ENCODE measurements around the gene KLHL2. TPM values are rescaled to one million over a fixed set of nuclear protein-coding genes. Genes with fewer than 3 reads are reported as not detected.
A peak's percentile ranks its signal among the peaks of the same experiment; 100 is the strongest.

Gene KLHL2
- total and polyA plus RNA-seq, 2 of the 13 experiments (the other 11 are each of a cell fraction or from before 2014, with no cell fraction given) = 9.2 to 17.6 TPM

DNA sequence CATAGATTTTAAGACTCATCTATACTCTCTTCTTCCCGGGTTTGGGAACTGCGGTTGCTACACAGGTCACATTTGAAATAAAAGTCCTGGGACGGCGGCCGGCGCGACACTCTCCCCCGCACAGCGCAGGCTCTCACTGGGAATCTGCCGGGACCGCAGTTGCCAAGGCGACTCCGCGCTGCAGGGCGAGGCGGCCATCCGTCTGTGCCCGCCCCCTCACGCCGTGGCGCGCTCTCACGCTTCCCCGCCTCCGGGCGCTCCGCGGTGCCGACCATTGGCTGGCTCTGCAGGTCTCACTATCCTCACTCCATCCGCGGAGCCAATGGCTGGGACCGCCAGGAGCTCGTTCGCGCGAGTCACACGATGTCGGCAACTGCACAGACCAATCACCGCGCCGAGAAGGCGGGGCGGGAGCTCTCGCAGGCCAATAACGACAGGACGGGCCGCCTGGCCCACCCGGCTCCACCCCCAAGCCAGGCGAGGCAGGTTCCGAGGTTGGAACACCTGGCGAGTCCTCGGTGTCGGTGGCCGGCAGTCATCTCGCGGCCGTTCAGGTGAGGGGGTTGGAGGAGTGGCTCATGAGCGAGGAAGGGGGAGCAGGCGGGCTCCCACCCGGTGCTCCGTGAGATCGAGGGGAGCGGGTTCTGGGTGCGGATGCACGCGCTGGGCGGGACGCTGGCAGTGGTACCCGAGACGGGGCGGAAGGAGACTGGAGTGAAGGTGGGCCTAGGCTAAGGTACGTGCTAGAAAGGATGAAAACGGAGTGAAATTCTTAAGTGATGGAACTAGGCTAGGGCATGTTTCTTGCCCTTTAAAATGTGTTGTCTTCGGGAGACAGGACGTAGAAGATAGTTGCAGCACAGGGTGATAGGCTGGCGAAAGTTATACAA, 120.1 kb downstream of the KLHL2 start, which contains the start of gene MSMO1 (continued):
- TF ChIP-seq HNRNPLL (IDR thresholded peaks at IDR 0.05; ENCODE audit: low read depth, low read length, poor library complexity, severe bottlenecking) = peak; percentile 100
- peak; percentile 76 for TF ChIP-seq RBM39 (IDR thresholded peaks at IDR 0.05; ENCODE audit: low read depth, low read length, poor library complexity, severe bottlenecking)
- no peak for TF ChIP-seq ZZZ3 (CRISPR knock-in tag; IDR thresholded peaks at IDR 0.05; ENCODE audit: borderline replicate concordance)
- TF ChIP-seq FOXK2 (IDR thresholded peaks at IDR 0.05) = no peak
- TF ChIP-seq TBX3 (IDR thresholded peaks at IDR 0.05; ENCODE audit: borderline replicate concordance) = peak; percentile 55; the same call in 1 of the 2 replicates
- no peak for TF ChIP-seq ZNF33A (CRISPR knock-in tag; IDR thresholded peaks at IDR 0.05; ENCODE audit: borderline replicate concordance)
- TF ChIP-seq, protein P1, sequence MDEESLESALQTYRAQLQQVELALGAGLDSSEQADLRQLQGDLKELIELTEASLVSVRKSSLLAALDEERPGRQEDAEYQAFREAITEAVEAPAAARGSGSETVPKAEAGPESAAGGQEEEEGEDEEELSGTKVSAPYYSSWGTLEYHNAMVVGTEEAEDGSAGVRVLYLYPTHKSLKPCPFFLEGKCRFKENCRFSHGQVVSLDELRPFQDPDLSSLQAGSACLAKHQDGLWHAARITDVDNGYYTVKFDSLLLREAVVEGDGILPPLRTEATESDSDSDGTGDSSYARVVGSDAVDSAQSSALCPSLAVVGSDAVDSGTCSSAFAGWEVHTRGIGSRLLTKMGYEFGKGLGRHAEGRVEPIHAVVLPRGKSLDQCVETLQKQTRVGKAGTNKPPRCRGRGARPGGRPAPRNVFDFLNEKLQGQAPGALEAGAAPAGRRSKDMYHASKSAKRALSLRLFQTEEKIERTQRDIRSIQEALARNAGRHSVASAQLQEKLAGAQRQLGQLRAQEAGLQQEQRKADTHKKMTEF (CRISPR knock-in tag; IDR thresholded peaks at IDR 0.05) = peak; percentile 84
- peak; percentile 63; the same call in 1 of the 2 replicates for TF ChIP-seq ZBTB4 (CRISPR knock-in tag; IDR thresholded peaks at IDR 0.05; ENCODE audit: borderline replicate concordance)
- TF ChIP-seq TEAD3 (CRISPR knock-in tag; optimal IDR thresholded peaks at IDR 0.05; ENCODE audit: borderline replicate concordance) = peak; percentile 27
- peak; percentile 63; the same call in 1 of the 2 replicates for TF ChIP-seq ZNF609 (CRISPR knock-in tag; IDR thresholded peaks at IDR 0.05; ENCODE audit: borderline replicate concordance)
- 0 out of 2 replicates have a peak, but pooled peaks have one; percentile 82 for TF ChIP-seq PAX8 (CRISPR knock-in tag; IDR thresholded peaks at IDR 0.05; ENCODE audit: borderline replicate concordance)
- TF ChIP-seq TERF1 (CRISPR knock-in tag; IDR thresholded peaks at IDR 0.05) = no peak
- no peak for TF ChIP-seq ZNF224 (CRISPR knock-in tag; IDR thresholded peaks at IDR 0.05)
- TF ChIP-seq SETDB1 (CRISPR knock-in tag; IDR thresholded peaks at IDR 0.05; ENCODE audit: borderline replicate concordance) = no peak
- TF ChIP-seq RBAK (CRISPR knock-in tag; IDR thresholded peaks at IDR 0.05) = no peak
- peak; percentile 78; the same call in 1 of the 2 replicates for TF ChIP-seq ZNF292 (CRISPR knock-in tag; IDR thresholded peaks at IDR 0.05; ENCODE audit: borderline replicate concordance, low read depth)
